HG03045 (cell line): Measurements from ENCODE around the gene RAD50.
"Not testable (repeated sequence)": the region's sequence is repeated elsewhere in the genome, so short reads cannot be mapped to it uniquely, and the experiment has no call there.

Experiments
- ATAC-seq: cut with Tn5 transposase; IDR thresholded peaks from one replicate; pipeline ENCODE4 v1.9.1; 2021; ENCODE audit warnings: mild to moderate bottlenecking, moderate library complexity; ENCODE audit not compliant: unreplicated experiment

RAD50 gene

GRCh38 chr5:132556153-132556762 lies 519 bp upstream of the RAD50 start:
- ATAC-seq = no peak

- ATAC-seq = peak; percentile 36
Observed at GRCh38 chr5:132557478-132558172, 848 bp downstream of the RAD50 start.

- no peak for ATAC-seq
Observed at GRCh38 chr5:132559383-132560060, 2.7 kb downstream of the RAD50 start.

- ATAC-seq = no peak
Observed at GRCh38 chr5:132561601-132562000, 4.8 kb downstream of the RAD50 start.

- ATAC-seq = not testable (repeated sequence)
Observed at GRCh38 chr5:132564555-132564954, 7.8 kb downstream of the RAD50 start.

GRCh38 chr5:132566657-132567056 lies 9.9 kb downstream of the RAD50 start:
- no peak for ATAC-seq

- no peak for ATAC-seq
Observed at GRCh38 chr5:132576123-132576522, 19.3 kb downstream of the RAD50 start.

- not testable (repeated sequence) for ATAC-seq
Observed at GRCh38 chr5:132584560-132584959, 27.8 kb downstream of the RAD50 start.

- no peak for ATAC-seq
Observed at GRCh38 chr5:132586063-132586462, 29.3 kb downstream of the RAD50 start.

GRCh38 chr5:132589467-132589866 lies 32.7 kb downstream of the RAD50 start:
- ATAC-seq = no peak

- no peak for ATAC-seq
Observed at GRCh38 chr5:132591145-132591544, 34.4 kb downstream of the RAD50 start.

- no peak for ATAC-seq
Observed at GRCh38 chr5:132592521-132592920, 35.7 kb downstream of the RAD50 start.

GRCh38 chr5:132594170-132594569 lies 37.4 kb downstream of the RAD50 start:
- no peak for ATAC-seq

GRCh38 chr5:132595624-132596023 lies 38.8 kb downstream of the RAD50 start:
- no peak for ATAC-seq

- no peak for ATAC-seq
Observed at GRCh38 chr5:132601071-132601728, 44.4 kb downstream of the RAD50 start.

GRCh38 chr5:132607095-132607494 lies 50.3 kb downstream of the RAD50 start:
- no peak for ATAC-seq

GRCh38 chr5:132608107-132608506 lies 51.3 kb downstream of the RAD50 start:
- no peak for ATAC-seq

- ATAC-seq = no peak
Observed at GRCh38 chr5:132611965-132612364, 55.2 kb downstream of the RAD50 start.

- no peak for ATAC-seq
Observed at GRCh38 chr5:132612846-132613245, 56.1 kb downstream of the RAD50 start.

GRCh38 chr5:132621699-132622098 lies 64.9 kb downstream of the RAD50 start:
- no peak for ATAC-seq

GRCh38 chr5:132622608-132623007 lies 65.8 kb downstream of the RAD50 start:
- no peak for ATAC-seq

- ATAC-seq = no peak
Observed at GRCh38 chr5:132627470-132627869, 70.7 kb downstream of the RAD50 start.
